SHP77 (cell line): Measurements from ENCODE around the gene DCUN1D2.

ENCODE experiments used
- DNase-seq, 2 experiments: peaks; one replicate each; lab custom pipeline; 2025; lab: John Stamatoyannopoulos, UW

The DCUN1D2 gene

DNA sequence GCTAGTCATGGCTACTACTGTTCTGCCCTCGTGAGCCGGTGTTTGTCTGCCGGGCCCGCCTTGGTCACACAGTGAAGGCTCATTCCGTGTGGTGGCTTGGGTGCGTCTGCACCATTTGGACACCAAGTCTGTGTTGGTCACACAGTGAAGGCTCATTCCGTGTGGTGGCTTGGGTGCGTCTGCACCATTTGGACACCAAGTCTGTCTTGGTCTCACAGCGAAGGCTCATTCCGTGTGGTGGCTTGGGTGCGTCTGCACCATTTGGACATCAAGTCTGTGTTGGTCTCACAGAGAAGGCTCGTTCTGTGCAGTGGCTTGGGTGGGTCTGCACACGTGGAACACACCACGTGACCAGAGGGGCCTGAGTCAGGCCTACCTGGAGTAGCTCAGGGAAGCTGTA lies 29.0 kb upstream of the DCUN1D2 start:
- DNase-seq, result no peak

DNA sequence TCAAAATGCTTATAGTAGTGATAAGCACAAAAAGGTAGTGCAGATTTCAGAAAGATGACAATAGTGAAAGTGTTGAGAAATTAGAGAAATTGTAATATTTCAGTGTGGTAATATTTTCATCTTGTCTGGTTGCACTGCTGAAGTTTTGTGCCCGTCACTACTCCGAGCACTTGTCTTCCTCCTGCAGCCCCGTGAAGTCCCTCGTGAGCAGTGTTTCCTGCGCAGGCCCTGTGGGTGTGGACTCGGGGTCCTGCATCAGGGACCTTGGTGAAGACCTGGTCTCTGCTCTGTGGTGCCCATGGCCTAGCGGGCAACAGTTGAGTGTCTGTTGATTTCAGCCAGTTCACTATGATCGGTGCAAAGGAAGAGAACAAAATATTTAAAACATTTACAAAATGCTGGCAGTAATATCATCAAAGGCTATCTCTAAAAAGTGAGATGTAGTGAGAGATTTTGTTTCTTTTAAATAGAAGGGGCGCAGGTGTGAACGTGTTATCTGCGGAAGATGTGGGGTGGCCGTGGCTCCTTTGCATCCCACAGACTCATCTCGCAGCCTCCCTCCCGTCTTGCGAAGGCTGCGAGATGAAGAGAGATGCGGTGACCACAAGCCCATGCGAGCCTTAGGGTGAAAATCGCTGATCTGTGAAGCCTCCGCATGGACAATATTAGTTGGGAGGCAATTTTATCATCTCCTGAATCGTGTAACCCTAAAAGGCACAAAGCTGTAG lies 27.7 kb upstream of the DCUN1D2 start:
- no peak for DNase-seq

DNA sequence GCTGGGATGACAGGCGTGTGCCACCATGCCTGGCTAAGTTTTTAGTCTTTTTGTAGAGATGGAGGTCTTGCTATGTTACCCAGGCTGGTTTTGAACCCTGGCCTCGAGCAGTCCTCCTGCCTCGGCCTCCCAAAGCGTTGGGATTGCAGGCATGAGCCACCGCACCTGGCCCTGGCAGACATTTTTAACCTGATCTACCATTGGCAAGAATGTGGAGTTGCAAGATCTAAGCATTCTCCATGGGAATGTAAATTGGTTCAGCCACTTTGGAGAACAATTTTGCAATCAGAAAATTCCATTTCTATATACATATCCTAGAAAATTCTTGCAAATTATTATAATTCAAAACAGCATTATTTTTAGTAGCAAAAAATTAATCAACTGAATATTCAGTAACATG lies 24.3 kb upstream of the DCUN1D2 start:
- no peak for DNase-seq

DNA sequence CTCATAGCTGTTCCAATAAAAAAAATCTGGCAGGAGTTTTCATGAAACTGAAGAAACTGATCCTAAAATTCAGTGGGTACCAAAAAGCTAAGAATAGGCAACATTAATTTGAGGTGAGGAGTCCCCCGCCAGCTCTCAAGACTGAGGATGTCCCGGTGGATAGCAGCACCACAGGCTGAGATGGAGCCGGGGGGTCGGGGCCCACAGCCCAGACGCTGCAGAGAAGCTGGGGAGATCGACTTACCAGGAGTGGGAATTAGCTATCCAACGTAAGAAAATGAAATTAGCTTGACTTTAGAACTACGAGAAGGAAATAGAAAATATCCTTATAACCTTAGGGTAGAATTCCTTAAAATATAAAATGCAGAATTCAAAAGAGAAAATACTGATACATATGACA lies 23.2 kb upstream of the DCUN1D2 start:
- DNase-seq, result no peak

DNA sequence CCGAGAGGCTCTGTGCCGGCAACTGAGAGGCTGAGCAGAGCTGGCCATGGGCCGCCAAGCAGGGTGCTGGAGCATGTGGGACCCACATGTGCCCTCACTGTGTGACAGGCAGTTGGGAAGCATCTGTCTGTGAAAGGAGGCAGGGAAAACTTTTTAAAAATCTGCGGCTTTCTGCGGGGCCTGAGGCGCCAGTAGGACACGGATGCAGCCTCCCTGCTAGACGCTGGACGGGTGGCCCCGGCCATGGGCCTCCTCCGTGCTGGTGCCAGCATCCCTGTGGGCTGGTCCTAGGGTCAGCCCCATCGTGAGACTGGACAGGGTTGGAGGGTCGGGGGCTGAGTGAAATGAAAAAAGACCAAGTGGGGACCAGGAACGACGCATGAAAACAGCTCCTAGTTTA lies 20.9 kb upstream of the DCUN1D2 start:
- DNase-seq, result no peak

DNA sequence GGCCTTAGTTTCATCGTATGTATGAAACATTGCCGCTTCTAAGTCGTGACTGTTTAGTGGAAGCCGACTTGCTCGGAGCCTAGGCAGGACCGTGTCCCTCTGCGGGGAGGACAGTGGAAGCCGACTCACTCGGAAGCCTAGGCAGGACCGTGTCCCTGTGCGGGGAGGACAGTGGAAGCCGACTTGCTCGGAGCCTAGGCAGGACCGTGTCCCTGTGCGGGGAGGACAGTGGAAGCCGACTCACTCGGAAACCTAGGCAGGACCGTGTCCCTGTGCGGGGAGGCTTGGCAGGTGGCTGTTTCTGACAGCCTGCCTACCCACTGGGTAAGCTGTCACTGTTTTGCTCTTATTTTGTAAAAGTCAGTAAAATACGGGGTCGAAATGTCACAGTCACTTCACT lies 20.4 kb upstream of the DCUN1D2 start:
- DNase-seq, result no peak

DNA sequence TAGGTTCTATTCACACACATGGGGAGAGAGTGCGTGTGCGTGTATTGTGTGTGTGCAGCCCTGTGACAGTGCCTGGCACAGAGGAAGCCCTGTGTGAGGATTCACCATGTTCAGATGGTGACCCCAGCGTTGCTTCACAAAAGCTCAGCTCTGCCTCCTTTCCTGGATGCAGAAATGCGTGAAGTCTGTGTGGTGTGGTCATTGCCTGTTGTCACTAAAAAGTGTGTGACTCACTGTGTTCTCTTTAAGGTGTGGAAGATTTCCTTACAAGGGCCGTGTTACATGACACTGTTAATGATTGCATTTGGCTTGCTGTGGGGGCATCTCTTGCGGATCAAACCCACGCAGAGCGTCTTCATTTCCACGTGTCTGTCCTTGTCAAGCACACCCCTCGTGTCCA lies 19.5 kb upstream of the DCUN1D2 start:
- DNase-seq, result no peak

DNA sequence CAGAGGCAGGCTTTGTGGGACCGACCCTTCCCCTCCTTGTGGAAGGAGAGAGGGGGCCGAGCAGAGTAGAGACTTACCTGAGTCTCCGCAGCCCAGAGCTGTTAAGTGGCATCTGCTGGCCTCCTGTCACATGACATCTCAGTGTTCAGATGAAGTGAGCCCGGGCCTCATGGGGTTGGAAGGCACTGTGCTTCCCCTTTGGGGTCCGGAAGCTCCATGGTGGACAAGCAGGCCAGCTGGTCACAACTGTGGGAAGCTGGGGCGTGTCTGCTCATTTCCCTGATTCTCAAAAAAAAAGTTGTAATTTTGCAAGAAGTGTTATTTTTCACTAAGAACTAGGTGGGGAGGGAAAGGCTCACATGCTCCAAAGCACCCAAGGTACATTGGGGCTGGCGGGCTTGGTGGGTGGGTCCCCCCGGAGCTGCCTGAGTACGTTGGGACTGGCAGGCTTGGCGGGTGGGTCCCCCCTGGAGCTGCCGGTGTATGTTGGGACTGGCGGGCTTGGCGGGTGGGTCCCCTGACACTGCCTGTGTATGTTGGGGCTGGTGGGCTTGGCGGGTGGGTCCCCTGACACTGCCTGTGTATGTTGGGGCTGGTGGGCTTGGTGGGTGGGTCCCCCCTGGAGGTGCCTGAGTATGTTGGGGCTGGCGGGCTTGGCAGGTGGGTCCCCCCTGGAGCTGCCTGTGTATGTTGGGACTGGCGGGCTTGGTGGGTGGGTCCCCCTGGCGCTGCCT lies 18.2 kb upstream of the DCUN1D2 start:
- DNase-seq, result no peak

DNA sequence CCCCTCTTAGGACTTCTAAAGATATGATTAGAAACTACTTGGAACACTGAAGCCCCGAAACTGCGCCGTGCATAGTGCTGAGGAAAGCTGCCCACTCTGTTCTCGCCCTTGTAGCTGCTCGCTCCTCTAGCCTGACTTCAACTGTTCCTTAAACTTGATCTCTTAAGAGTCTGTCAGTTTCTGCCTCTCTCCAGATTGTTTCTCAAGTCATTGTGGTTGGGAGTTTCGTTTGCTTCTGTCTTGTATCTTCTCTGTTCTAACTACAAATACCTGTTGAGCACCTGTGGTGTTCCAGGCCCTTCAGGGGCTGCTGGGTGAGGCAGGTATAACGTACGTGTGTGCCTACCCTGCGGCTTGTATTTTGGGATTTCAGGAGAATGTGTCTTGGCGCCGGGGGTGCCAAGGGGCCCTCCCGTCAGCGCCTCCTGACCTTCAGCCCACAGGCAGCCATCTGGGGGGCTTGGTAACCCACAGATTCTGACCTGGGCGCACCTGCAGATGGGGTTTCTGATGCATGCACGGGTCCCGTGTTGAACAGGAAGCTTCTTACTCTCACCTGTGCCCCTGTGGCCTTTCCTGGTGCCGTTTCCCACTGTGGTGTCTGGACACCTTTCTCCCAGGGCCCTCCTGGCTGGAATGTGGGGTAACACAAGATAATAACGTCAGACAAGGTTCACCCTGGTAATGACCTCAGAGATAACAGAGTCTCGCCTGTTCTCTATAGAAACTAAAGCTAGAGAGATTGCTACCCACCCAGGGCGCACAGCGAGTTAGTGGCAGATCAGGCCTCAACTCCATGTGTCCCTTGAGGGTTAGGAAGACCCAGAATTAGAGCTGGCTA lies 17.2 kb upstream of the DCUN1D2 start:
- DNase-seq, result no peak

DNA sequence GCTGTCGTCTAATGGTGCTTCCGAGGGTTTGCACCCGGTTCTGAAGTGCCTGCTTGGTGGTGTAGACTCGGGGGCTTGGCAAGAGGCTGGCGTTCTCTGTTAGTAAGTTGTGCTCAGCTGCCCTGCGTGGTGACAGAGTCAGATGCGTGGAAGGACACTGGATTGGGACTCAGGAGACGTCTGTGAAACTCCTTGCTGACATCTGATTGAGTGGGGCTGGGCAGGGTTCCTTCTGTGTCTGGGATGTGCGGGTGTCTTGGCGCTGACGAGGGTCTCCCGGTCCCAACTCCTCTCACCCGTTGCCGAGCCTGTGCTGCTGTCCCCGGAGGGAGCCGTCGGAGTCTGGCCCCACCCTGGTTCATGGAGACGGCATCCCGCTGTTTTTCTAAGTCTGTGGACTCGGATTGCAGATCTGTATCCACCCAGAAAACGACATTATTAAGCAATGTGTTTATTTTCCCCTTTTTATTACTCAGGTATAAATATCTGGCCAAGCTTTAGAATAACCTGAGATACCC lies 16.4 kb upstream of the DCUN1D2 start:
- no peak for DNase-seq

DNA sequence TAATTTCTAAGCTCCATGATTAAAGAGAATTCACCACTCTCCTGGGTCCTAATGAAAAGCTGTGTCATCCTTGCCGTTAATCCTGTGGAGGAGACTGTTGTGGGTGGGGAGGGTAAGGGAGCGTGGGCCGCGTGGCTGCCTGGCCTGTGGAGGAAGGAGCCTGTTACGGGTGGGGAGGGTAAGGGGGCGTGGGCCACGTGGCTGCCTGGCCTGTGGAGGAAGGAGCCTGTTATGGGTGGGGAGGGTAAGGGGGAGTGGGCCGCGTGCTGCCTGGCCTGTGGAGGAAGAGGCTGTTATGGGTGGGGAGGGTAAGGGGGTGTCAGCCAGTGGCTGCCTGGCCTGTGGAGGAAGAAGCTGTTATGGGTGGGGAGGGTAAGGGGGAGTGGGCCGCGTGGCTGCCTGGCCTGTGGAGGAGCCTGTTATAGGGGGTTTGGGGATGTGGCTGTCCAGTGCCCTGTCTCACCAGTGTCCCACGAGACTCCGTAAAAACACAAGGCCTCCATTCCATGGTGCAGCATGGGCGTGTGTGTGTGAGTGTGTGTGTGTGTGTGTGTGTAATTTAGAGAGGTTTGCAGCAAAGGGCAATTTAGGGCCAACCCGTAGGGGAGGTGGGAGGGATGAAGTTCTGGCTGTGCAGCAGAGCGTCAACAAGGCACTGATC lies 15.6 kb upstream of the DCUN1D2 start:
- DNase-seq, result no peak

DNA sequence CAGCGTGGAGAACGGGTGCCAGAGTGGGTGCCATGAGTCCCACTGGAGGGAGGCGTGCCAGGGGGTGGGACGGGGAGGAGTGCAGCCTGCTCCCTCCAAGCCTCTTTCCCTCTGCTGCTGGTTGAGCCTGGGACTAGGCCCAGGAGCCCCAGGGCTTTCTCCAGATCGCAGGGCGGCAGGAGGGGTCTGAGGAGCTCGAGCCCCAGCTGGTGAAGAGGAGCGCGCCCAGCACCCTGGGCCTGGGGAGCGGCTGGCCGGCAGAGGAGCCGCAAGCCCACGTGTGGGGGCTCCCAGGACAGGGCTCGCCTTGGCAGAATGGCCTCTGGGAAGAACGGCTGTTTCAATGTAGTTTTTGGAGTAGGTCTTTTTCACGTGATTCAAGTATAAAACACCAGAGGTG lies 12.2 kb upstream of the DCUN1D2 start:
- DNase-seq, result no peak

DNA sequence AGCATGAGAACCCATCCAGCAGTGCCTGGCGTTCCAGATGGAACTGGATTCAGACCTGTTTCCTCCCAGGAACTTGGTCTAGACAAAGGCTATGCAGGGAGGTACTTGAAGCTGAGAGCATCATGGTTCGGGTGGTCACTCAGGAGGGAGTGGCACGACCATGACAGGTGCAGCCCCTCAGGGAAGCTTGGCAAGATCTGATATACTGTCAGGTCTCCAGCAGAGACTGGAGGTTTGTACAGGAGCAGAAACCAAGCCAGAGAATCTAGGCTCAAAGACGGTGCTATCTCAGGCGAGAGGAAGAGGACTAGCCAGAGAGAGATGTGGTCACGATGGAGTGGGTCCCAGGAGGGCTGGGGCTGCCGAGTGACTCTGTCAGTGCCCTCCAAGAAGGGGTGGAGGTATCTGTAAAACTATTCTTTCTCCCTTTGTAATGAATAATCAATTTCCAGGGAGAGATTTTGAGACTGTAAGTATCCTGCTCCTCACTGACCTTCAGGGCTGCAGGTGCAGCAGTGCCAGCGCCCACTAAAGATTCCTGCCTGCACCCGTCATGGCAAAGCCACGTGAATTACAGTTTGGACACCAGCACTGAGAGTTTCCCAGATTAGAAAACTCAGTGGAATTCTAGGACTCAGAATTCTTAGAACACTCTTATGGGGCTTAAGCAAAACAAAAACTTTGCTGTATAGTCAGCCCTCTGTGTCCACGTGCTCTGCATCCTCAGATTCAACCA lies 10.2 kb upstream of the DCUN1D2 start:
- no peak for DNase-seq

DNA sequence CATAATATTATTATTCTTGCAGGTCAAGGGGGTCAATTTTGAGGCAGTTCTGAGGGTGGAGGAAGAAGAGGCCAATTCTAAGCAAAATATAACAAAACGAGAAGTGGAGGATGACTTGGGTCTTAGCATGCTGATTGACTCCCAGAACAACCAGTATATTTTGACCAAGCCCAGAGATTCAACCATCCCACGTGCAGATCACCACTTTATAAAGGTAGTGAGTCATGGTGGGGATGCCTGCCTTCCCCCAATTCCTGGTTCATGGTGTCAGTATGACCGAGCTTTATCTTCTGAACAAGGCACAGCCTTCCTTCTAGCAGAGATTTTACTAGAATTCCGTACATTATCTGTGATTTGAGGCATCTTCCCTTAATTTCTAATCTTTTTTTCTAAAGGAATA lies 9.4 kb upstream of the DCUN1D2 start:
- DNase-seq, result no peak

DNA sequence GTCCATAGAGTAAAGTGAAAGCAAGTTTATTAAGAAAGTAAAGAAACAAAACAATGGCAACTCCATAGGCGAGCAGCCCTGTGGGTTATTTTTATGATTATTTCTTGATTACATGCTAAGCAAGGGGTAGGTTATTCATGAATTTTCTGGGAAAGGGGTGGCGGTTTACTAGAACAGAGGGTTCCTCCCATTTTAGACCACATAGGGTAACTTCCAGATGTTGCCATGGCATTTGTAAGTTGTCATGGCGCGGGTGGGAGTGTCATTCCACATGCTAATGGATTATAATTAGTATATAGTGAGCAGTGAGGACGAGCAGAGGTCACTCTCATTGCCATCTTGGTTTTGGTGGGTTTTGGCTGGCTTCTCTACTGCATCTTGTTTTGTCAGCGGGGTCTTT lies 8.4 kb upstream of the DCUN1D2 start:
- DNase-seq, result no peak

DNA sequence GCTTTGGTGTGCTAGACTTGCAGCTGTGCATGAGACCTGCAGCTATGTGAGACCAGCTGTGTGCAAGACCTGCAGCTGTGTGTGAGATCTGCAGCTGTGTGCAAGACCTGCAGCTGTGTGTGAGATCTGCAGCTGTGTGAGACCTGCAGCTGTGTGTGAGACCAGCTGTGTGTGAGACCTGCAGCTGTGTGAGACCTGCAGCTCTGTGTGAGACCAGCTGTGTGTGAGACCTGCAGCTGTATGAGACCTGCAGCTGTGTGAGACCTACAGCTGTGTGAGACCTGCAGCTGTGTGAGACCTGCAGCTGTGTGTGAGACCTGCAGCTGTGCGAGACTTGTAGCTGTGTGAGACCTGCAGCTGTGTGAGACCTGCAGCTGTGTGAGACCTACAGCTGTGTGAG lies 6.7 kb upstream of the DCUN1D2 start:
- peak in 1 of 2 experiments; percentile 5 for DNase-seq

DNA sequence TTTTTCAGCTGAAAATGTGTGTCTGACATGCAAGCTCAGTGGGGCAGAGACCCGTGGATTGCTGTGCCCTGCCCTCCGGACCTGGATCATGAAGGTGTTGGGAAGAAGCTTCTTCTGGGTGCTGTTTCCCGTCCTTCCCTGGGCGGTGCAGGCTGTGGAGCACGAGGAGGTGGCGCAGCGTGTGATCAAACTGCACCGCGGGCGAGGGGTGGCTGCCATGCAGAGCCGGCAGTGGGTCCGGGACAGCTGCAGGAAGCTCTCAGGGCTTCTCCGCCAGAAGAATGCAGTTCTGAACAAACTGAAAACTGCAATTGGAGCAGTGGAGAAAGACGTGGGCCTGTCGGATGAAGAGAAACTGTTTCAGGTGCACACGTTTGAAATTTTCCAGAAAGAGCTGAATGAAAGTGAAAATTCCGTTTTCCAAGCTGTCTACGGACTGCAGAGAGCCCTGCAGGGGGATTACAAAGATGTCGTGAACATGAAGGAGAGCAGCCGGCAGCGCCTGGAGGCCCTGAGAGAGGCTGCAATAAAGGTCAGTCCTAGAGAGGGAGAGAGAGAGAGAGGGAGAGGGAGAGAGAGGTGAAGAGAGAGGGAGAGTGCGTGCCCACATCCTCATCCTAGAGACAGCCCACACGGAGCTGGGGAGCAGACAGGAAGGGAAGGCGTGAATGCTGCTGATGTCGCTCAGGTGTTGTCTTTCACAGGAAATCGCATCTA lies 5.1 kb upstream of the DCUN1D2 start:
- DNase-seq, result no peak

DNA sequence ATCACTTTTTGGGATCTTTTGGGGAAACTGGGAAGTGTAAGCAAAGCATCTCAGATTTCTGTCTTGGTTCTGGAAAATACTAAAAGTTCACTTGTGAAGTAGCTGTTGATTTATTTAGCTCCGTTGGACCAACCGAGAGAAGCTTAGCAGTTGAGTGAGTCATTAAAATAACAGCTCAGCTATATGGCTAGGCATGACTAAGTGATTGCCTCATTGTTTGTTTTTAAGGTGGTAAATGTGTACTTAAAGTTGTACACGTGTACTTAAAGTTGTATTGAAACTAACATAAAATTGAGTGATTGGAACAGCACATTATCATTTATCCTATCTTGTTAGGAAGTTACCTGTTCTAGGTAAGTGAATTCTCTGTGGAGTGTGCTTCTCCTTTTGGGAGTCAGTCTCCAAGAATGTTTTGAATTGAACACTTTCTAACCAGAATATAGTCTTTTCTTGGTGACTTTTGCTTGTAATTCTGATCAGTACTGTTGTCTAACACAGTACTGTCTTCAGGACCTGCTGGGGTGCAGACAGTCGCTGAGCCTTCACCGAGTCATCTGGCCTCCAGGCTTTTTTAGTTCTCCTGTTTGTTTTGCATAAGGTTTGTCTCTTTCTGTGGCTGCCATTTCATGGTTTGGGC lies 2.9 kb upstream of the DCUN1D2 start:
- DNase-seq, result peak; percentile 77 to 78

DNA sequence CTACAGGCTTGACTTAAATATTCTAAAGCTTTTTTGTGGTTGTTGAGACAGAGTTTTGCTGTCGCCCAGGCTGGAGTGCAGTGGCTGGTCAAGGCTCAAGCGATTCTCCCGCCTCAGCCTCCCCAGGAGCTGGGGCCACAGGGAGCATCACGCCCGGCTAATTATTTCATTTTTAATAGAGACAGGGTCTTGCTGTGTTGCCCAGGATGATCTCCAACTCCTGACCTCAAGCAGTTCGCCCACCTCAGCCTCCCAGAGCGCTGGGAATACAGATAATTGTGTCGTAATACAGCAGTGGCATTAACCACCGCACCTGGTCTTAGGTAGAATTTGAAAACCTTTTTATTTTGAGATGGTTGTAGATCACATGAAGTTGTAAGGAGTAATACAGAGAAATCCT lies 1.5 kb upstream of the DCUN1D2 start:
- no peak for DNase-seq

DNA sequence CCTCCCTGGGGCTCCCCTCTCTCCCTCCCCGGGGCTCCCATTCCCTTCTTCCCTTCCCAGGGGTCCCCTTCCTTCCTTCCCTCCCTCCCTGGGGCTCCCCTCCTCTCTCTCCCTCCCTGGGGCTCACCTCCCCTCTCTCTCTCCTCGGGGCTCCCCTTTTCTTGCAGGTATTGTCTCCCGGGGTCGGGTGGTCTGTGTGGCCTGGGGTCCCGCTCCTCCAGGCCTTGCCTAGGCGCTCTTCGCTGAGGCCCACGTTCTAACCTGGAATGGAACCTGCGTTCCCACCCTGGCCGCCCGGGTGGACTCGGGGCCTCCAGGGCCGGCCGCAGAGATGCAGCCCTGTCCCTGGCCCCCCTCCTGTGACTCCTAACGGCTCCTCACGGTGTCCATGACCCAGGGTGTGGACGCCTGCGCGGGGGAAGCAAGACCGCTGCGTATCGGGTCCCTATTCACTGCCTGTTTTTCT lies 940 bp upstream of the DCUN1D2 start:
- DNase-seq, result peak; percentile 26 to 69
